GM23338 (cell line): Measurements from ENCODE around the gene COL4A3. TPM values are rescaled to one million over a fixed set of nuclear protein-coding genes. Genes with fewer than 3 reads are reported as not detected.
A peak's percentile ranks its signal among the peaks of the same experiment; 100 is the strongest.

Experiments used
- ATAC-seq: fragments of 200-7000 bp; cut with Tn5 transposase; 3 replicates; pipeline ENCODE4 v1.9.1; 2020
- DNase-seq: peaks from one replicate; pipeline ENCODE4 v3.0.0-alpha.2; 2015; ENCODE audit warnings: low spot score
- H2AFZ ChIP-seq: fragments of 200-600 bp; sonication (generic); 2 replicates; pipeline ENCODE4 v1.8.0; 2016; ENCODE audit warnings: antibody characterized with exemption, mild to moderate bottlenecking, moderate library complexity
- H3F3A ChIP-seq: fragments of 200-600 bp; sonication (generic); replicated peaks from 2 replicates; pipeline ENCODE4 v1.8.0; 2017; ENCODE audit warnings: antibody characterized with exemption, mixed run types, low read depth
- H3K27ac ChIP-seq: fragments of 200-600 bp; sonication (generic); 2 replicates; pipeline ENCODE4 v1.6.1; 2016; ENCODE audit warnings: low read depth
- H3K27me3 ChIP-seq: fragments of 200-600 bp; sonication (generic); 2 replicates; pipeline ENCODE4 v1.8.0; 2016; ENCODE audit warnings: mild to moderate bottlenecking, mixed run types, moderate library complexity; ENCODE audit not compliant: insufficient read depth
- H3K36me3 ChIP-seq: fragments of 200-600 bp; sonication (generic); 2 replicates; pipeline ENCODE4 v1.8.0; 2016; ENCODE audit warnings: mild to moderate bottlenecking; ENCODE audit not compliant: insufficient read depth
- H3K4me1 ChIP-seq: fragments of 200-600 bp; sonication (generic); 2 replicates; pipeline ENCODE4 v1.8.0; 2016; ENCODE audit warnings: mild to moderate bottlenecking, moderate library complexity; ENCODE audit not compliant: insufficient read depth
- H3K4me2 ChIP-seq: fragments of 200-600 bp; sonication (generic); 2 replicates; pipeline ENCODE4 v1.7.1; 2017; ENCODE audit warnings: mixed run types
- H3K4me3 ChIP-seq: fragments of 200-600 bp; sonication (generic); 2 replicates; pipeline ENCODE4 v1.6.1; 2016; ENCODE audit warnings: mixed run types
- H3K79me2 ChIP-seq: fragments of 200-600 bp; sonication (generic); replicated peaks from 2 replicates; pipeline ENCODE4 v1.8.0; 2017; ENCODE audit warnings: mild to moderate bottlenecking; ENCODE audit not compliant: insufficient read depth
- H3K9me2 ChIP-seq: fragments of 200-600 bp; sonication (generic); 2 replicates; pipeline ENCODE4 v1.8.0; 2017; ENCODE audit not compliant: insufficient read depth
- H4K20me1 ChIP-seq: fragments of 200-600 bp; sonication (generic); replicated peaks from 2 replicates; pipeline ENCODE4 v1.8.0; 2017; ENCODE audit warnings: mild to moderate bottlenecking; ENCODE audit not compliant: insufficient read depth
- H3K27ac Mint-ChIP-seq: 2 replicates; pipeline ENCODE4 v1.8.0; 2020; ENCODE audit warnings: inconsistent platforms, mild to moderate bottlenecking, moderate library complexity, mixed read lengths
- H3K27me3 Mint-ChIP-seq: 3 replicates; pipeline ENCODE4 v1.8.0; 2022; ENCODE audit warnings: low read depth, mild to moderate bottlenecking, moderate library complexity, mixed read lengths, inconsistent platforms; ENCODE audit not compliant: insufficient read depth, poor library complexity
- H3K36me3 Mint-ChIP-seq: 3 replicates; pipeline ENCODE4 v1.8.0; 2021; ENCODE audit warnings: low read depth, mild to moderate bottlenecking, inconsistent platforms, moderate library complexity, mixed read lengths
- H3K4me1 Mint-ChIP-seq: 3 replicates; pipeline ENCODE4 v1.8.0; 2020; ENCODE audit warnings: mild to moderate bottlenecking, inconsistent platforms, mixed read lengths
- H3K4me3 Mint-ChIP-seq: 3 replicates; pipeline ENCODE4 v1.8.0; 2021; ENCODE audit warnings: moderate library complexity, mild to moderate bottlenecking, inconsistent platforms, mixed read lengths
- H3K9me3 Mint-ChIP-seq: 3 replicates; pipeline ENCODE4 v1.8.0; 2020; ENCODE audit warnings: moderate library complexity, mild to moderate bottlenecking, inconsistent platforms, mixed read lengths
- CTCF ChIP-seq, 2 experiments: fragments of 200-600 bp in 1 of 2; sonication (generic) in 1 of 2; conservative IDR thresholded peaks; 2 replicates each; pipeline versions ENCODE4 v1.5.1 to v1.6.1; 2016 to 2017; ENCODE audit warnings: antibody characterized with exemption in 2 of 2, low read depth in 2 of 2, mild to moderate bottlenecking in 2 of 2, moderate library complexity in 1 of 2
- ETS1 ChIP-seq: IDR thresholded peaks from 2 replicates; pipeline ENCODE4 v1.6.1; 2016; ENCODE audit warnings: antibody characterized with exemption
- EZH2 ChIP-seq: fragments of 200-600 bp; sonication (generic); IDR thresholded peaks from one replicate; pipeline ENCODE4 v1.8.0; 2017; ENCODE audit warnings: antibody characterized with exemption, mild to moderate bottlenecking, low read depth; ENCODE audit not compliant: unreplicated experiment
- EZH2phosphoT487 ChIP-seq: fragments of 200-600 bp; sonication (generic); IDR thresholded peaks from one replicate; pipeline ENCODE4 v1.8.1; 2018; ENCODE audit warnings: antibody characterized with exemption; ENCODE audit not compliant: unreplicated experiment
- NANOG ChIP-seq: IDR thresholded peaks from 2 replicates; pipeline ENCODE4 v1.6.1; 2016; ENCODE audit warnings: antibody characterized with exemption, borderline replicate concordance
- POLR2AphosphoS5 ChIP-seq: IDR thresholded peaks from 2 replicates; pipeline ENCODE4 v1.6.1; 2016; ENCODE audit warnings: antibody characterized with exemption, low read depth
- REST ChIP-seq: IDR thresholded peaks from one replicate; pipeline ENCODE4 v1.6.1; 2018; ENCODE audit warnings: antibody characterized with exemption; ENCODE audit not compliant: unreplicated experiment
- STAT1 ChIP-seq: IDR thresholded peaks from one replicate; pipeline ENCODE4 v1.6.1; 2016; ENCODE audit warnings: antibody characterized with exemption; ENCODE audit not compliant: unreplicated experiment
- ZNF114 ChIP-seq: fragments of 250-450 bp; sonication (Bioruptor Pico); IDR thresholded peaks from 2 replicates; pipeline ENCODE4 v1.5.0; 2020; ENCODE audit warnings: mild to moderate bottlenecking, moderate library complexity
- ZNF331 ChIP-seq: fragments of 250-450 bp; sonication (Bioruptor Pico); IDR thresholded peaks from 2 replicates; pipeline ENCODE4 v1.5.0; 2020; ENCODE audit warnings: low read depth, mild to moderate bottlenecking, moderate library complexity
- polyA plus RNA-seq: library from polyadenylated mRNA; unstranded; fragments of >200 nt; fragmentation: Nextera tagmentation; extraction: Ambion mirVana; gene quantifications from 2 replicates; pipeline ENCODE4 v1.2.1, GENCODE V29; 2016
- total RNA-seq: library from RNA; depleted of rRNA; stranded (reverse); fragments of >200 nt; shearing (Covaris generic); gene quantifications from 2 replicates; pipeline ENCODE4 v1.2.3, GENCODE V29; 2014

Gene COL4A3
- total and polyA plus RNA-seq, 2 experiments from 2014 or later: 1.1 to 3.5 TPM

- Histone ChIP-seq H2AFZ (no peak overlapping the region), H3F3A (no peaks in the 10 kb centered on the region; the same call in 1 of the 2 replicates), H4K20me1 (no peaks in the 10 kb centered on the region), H3K27ac (no peak overlapping the region), H3K4me1 (peaks cover 33% of the 10 kb centered on the region), H3K79me2 (peaks cover 60% of the 10 kb centered on the region), H3K4me3 (peak overlapping the region; percentile 87), H3K36me3 (peaks cover 10% of the 10 kb centered on the region; the same call in 1 of the 2 replicates), H3K27me3 (no peaks in the 10 kb centered on the region), H3K4me2 (peak overlapping the region; percentile 89), H3K9me2 (no peaks in the 10 kb centered on the region)
- Mint-ChIP-seq H3K27me3 (peaks cover 6% of the 10 kb centered on the region), H3K4me1 (peaks cover 29% of the 10 kb centered on the region; the same call in 2 of the 3 replicates), H3K4me3 (peak overlapping the region; percentile 89), H3K9me3 (peaks cover 27% of the 10 kb centered on the region), H3K27ac (no peak overlapping the region), H3K36me3 (peaks cover 39% of the 10 kb centered on the region)
- TF ChIP-seq CTCF (conservative IDR thresholded peaks at IDR 0.05; ENCODE audit: low read depth in 2 of 2) (no peak), ZNF331 (CRISPR knock-in tag) (no peak), ZNF114 (no peak), POLR2AphosphoS5 (no peak), REST (no peak)
- ATAC-seq (no peak), DNase-seq (no peak)
Observed at GRCh38 chr2:227326783-227327182, 162.4 kb downstream of the COL4A3 start.

- peaks cover 17% of the 10 kb centered on the region for H3K36me3 ChIP-seq
- H4K20me1 ChIP-seq: no peaks in the 10 kb centered on the region
- no peak for ATAC-seq
- no peaks in the 10 kb centered on the region for H3K27me3 Mint-ChIP-seq
- H2AFZ ChIP-seq: no peak overlapping the region
- no peaks in the 10 kb centered on the region for H3K9me3 Mint-ChIP-seq
- H3K27me3 ChIP-seq: no peaks in the 10 kb centered on the region
- no peaks in the 10 kb centered on the region for H3K4me1 Mint-ChIP-seq
- DNase-seq: no peak
- no peak overlapping the region for H3K27ac ChIP-seq
- H3K36me3 Mint-ChIP-seq: peaks cover 52% of the 10 kb centered on the region
- no peaks in the 10 kb centered on the region for H3K4me1 ChIP-seq
- no peak overlapping the region for H3K4me3 ChIP-seq
- H3K4me3 Mint-ChIP-seq: no peak overlapping the region
- peaks cover 19% of the 10 kb centered on the region for H3K79me2 ChIP-seq
- no peaks in the 10 kb centered on the region for H3K9me2 ChIP-seq
- no peak overlapping the region for H3K27ac Mint-ChIP-seq
- H3K4me2 ChIP-seq: no peak overlapping the region
- H3F3A ChIP-seq: no peaks in the 10 kb centered on the region
- no peak for TF ChIP-seq NANOG
- TF ChIP-seq EZH2: no peak
- TF ChIP-seq STAT1: no peak
- TF ChIP-seq EZH2phosphoT487: no peak
- TF ChIP-seq CTCF (conservative IDR thresholded peaks at IDR 0.05; ENCODE audit: low read depth in 2 of 2): no peak
- no peak for TF ChIP-seq REST
- TF ChIP-seq ETS1: no peak
- TF ChIP-seq ZNF114: no peak
Observed at GRCh38 chr2:227335713-227336112, 171.3 kb downstream of the COL4A3 start.
